Hematopoietic multipotent progenitor cell treated with erythropoietin and hydrocortisone succinate and interleukin-3 and kit ligand, for 4 days (in vitro differentiated cells): ENCODE data around the gene AP1S1.
A peak's percentile ranks its signal among the peaks of the same experiment; 100 is the strongest.

Source experiments
- DNase-seq: peaks from one replicate; pipeline ENCODE4 v3.0.0-alpha.2; 2015

AP1S1 gene

DNA sequence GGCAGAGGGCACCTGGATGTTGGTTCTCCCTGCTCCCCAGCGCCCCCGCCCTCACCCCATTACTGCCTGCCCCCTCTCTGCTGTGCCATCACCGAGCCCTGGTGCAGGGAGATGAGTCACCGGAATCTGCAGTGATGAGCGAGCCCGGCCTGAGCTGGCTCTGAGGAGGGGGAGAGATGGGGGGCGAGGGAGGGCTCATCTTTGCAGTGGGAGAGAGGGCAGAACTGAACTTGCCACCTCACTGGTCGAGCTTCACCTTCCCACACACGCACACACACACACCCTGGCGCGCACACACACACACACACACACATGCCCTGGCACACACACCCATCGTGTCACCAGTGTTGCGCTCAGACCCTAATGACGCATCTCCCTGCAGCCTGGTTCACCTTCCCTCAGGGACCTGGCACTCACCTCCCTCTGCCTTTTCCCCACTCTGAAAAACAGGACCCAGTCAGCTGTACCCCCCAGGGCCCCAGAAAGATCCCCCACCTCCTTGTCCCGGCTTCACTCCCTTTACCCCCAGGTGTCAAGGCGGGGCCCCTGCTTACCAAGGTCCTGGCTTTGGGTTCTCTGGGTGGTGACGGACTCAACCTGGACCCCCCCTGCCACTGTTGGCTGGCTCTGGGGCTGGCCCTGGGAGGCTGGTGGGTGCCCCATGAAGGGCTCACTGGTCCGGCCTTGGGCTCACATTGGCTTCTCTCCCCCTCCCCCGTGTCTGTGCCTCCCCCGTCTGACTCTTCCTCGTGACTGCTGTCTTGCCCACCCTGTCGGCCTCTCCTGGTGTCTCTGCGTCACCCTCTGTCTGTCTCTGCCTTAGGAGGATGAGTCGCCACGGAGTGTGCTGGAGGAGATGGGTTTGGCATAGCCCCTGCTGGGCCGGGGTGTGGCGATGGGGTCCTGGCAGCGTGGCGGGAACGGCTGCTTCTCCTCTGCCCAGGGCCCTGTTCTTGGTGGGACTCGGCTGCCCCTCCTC lies 5.7 kb downstream of the AP1S1 start:
- DNase-seq, result no peak

DNA sequence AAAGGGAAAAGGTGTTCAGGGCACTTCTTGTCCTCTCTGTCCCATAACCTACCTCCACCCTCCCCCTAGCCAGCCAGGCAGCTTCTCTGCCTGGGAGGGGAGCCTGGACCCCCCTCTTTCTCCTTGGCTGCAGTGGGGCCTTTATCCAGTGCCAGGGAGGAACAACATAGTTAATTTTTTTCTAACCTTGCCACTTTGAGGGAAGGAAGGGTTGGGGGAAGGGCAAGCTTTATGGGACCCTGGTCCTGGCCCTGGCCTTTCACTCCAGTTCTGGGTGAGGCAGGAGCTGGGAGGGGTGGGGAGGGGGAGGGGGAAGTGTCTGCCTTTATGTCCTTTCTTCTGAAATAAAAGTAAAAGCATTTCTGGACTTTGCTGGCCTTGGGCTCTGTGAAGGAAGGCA lies 6.6 kb downstream of the AP1S1 start:
- no peak for DNase-seq

GRCh38 chr7:101161692-101162471 lies 7.6 kb downstream of the AP1S1 start:
- DNase-seq, result no peak

GRCh38 chr7:101162551-101163278 lies 8.4 kb downstream of the AP1S1 start:
- DNase-seq, result peak; percentile 74

DNA sequence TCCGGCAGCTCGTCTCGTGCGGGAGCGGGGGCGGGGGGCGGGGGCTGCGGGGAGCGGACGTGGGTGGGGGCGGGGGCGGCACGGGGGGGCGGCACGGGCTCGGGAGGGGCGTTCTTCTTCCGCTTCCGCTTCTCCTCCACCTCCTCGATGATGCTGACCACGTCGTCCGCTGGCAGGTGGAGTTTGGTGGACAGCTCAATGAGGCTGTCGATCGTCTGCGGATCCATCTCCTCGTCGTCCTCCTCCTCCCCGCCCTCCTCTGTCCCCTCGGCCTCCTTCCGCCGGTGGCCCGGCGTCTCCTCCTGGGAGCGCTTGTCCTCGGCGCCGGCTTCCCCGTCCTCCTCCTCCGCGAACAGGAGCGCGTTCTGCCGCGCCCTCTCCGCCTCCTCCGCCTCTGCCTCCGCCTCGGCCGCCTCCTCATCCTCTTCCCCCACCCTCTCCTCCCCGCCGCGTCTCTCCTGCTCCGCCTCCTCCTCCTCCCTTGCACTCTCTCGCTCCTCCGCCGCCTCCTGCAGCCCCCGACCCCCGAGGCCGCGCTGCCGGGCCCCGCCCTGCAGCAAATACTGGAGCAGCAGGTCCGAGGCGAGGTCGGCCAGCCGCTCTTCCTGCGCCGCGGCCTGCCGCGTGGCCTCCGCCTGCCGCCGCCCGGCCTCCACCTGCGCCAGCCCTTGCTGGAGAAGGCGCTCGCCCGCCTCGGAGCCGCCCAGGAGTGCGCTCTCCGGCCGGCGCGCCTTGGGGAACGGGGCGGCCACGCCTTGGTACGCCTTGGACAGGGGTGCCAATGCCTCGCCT lies 9.2 kb downstream of the AP1S1 start:
- DNase-seq, result peak; percentile 43

- DNase-seq, result peak; percentile 61
These were observed 10.0 kb downstream of the AP1S1 start for GRCh38 chr7:101164071-101164840.

GRCh38 chr7:101165075-101165957 lies 11.0 kb downstream of the AP1S1 start, which contains the start of gene VGF:
Gene VGF (minus strand): TSS chr7:101165569. CDS start chr7:101164843, 726 bp downstream.
- DNase-seq, result peak; percentile 98

GRCh38 chr7:101165958-101166647 lies 11.8 kb downstream of the AP1S1 start:
- DNase-seq, result no peak

DNA sequence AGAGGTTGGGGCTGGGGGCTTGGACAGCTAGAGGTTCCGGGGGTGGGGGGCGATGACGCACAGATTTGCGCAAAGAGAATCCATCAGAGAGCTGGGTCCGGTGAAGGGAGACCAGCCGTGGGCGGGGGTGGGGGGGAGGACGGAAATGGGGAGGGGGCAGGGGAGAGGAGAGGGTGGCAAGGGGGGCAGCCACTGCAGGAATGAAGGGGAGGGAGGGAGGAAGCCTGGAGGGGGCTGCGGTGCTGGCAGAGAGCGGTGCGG lies 12.3 kb downstream of the AP1S1 start:
- DNase-seq, result no peak

- DNase-seq, result no peak
These were observed 12.8 kb downstream of the AP1S1 start for GRCh38 chr7:101166909-101167644.

DNA sequence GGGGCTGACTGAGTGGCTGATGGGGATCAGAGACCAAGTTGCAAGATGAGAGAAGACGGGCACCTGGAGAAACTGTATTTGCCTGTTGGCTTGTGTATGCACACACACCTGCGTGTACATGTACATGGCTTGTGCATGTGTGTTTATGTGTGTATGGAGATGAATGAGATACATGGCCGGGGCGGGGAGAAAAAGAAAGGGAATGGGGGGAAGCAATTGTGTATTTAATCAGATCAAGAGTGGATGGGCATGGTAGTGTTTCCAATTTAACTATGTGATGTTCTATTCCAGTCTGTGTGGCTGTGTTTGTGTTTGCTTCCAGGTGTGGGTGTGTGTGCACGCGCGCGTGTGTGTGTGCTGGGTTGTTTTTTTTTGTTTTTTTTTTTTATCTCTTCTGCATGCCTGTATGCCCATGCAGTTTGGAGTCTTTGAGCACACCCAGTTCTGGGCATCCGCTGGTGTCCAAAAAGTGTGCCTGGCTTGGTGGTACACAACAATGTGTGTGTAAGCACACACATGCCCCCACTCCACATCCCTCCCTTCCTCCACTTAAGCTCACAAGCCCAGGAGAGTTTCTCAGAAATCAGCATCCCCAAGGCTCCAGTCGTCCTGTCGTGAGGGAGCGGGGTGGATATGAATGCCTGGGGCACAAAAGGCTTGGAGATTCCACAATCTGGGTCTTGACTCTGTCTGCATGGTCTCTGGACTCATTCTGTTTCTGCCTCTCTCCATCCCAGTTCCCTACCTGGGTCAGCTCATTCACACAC lies 13.6 kb downstream of the AP1S1 start:
- DNase-seq, result no peak

DNA sequence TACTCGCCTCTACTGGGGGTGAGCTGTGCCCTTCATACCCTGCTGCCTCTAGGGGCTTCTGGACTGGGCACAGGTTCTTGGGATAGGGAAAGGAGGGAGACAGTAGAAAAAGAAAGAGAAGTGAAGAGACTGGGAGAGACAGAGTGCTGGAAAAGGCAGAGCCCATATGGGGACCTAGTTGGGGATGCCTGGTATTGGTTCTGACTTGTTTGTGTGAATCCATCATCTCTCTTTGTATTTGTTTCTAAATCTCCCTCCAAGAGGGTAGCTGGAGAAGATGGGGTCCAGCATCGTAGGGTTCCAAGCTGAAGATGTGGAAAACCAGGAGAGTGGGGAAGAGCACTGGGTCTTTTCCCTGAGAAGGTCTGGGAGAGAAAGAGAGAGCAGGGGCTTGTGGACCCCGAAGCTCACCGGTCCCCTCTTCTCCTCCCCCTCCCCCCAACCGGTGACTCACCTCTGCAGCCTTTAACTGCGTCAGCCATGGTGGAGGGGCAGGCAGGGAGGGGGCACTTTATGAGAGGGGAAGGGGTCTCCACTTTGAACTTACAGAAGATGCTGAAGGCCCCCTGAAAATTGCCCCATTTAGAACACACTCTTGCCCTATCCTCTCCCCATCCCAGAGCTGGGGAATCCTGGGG lies 14.3 kb downstream of the AP1S1 start:
- no peak for DNase-seq

GRCh38 chr7:101169110-101169837 lies 15.0 kb downstream of the AP1S1 start:
- no peak for DNase-seq

GRCh38 chr7:101169838-101170551 lies 15.7 kb downstream of the AP1S1 start:
- peak; percentile 80 for DNase-seq

GRCh38 chr7:101170617-101171441 lies 16.6 kb downstream of the AP1S1 start:
- no peak for DNase-seq

- peak; percentile 35 for DNase-seq
These were observed 17.2 kb downstream of the AP1S1 start for GRCh38 chr7:101171442-101171837.
